HG03457 (cell line): ENCODE results near the gene PWWP2B.

Source experiments
- ATAC-seq: cut with Tn5 transposase; IDR thresholded peaks from one replicate; pipeline ENCODE4 v1.9.1; 2021; ENCODE audit warnings: moderate number of reproducible peaks; ENCODE audit not compliant: unreplicated experiment

Gene PWWP2B

GRCh38 chr10:132363376-132363775, 33.6 kb upstream of the PWWP2B start:
- ATAC-seq, result no peak

DNA sequence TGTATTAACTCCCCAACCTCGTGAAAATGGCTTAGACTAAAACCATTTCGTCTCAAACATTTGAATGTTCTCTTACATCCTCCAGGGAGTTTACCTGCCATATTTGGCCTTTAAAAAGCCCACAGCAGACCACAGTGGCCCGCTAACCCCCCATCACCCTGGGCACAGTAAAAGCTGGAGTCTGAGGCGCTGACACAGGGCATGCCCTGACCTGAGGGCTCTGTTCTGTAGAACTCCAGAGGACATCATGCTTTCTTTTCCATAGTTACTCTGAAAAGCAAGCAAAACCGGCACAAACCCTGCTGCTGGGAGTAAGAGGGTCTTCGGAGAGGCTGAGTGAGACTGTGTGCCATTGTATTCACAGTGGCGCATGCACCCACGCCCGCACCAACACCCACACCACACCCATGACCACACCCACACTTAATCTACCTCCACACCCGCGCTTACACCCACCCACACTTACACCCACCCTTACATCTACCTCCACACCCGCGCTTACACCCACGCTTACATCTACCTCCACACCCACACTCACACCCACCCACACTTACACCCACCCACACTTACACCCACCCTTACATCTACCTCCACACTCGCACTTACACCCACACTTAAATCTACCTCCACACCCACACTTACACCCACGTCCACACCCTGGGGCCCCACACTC, 32.9 kb upstream of the PWWP2B start:
- no peak for ATAC-seq

DNA sequence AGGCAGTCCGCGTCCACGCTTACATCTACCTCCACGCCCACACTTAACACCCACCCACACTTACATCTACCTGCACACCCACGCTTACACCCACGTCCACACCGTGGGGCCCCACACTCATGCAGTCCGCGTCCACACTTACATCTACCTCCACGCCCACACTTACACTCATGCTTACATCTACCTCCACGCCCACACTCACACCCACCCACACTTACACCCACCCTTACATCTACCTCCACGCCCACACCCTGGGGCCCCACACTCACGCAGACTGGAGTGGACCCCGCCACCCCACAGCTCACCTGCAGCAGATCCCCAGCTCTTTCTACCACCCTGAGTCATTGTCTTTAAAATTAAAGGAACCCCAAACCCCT, 32.4 kb upstream of the PWWP2B start:
- ATAC-seq, result no peak

- ATAC-seq, result no peak
Observed at GRCh38 chr10:132365102-132365501, 31.9 kb upstream of the PWWP2B start.

DNA sequence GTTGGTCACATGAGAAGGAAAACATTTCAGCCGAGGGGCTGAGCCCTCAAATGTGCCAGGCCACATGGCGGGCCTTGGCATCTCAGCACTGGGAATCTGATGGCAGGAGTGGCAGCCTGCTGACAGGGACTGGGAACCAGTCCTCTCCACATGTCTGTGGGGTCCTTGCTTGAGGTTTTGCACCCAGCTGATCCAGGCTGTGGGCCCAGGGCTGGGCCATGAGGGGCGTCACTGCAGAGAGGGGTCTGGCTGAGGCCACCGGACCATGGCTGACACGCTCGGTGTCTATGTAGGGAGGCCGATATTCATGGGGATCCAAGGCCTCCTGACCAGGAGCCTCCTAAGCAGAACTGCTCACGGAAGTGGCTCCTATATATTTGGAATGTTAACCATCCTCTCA, 31.0 kb upstream of the PWWP2B start:
- ATAC-seq, result no peak

DNA sequence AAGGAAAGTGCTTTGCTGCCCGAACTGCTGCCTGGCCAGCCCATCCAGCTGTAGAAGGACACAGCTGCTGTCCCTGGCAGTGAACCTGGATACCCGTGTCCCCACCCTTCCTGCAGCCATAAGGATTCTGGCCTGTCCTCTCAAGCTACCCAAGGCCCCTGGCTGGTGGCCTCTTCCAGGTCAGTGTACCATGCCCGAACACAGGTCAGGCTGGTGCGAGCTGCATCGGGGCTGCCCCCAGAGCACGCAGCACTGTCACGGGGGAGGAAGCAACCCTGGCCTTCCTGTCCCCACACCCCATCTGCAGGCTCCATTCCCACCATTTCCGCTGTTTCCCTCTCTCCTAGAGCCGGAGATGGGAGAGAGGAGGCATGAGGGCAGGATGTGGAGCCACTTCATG, 30.5 kb upstream of the PWWP2B start:
- no peak for ATAC-seq

- no peak for ATAC-seq
Observed at GRCh38 chr10:132368391-132368790, 28.6 kb upstream of the PWWP2B start.

DNA sequence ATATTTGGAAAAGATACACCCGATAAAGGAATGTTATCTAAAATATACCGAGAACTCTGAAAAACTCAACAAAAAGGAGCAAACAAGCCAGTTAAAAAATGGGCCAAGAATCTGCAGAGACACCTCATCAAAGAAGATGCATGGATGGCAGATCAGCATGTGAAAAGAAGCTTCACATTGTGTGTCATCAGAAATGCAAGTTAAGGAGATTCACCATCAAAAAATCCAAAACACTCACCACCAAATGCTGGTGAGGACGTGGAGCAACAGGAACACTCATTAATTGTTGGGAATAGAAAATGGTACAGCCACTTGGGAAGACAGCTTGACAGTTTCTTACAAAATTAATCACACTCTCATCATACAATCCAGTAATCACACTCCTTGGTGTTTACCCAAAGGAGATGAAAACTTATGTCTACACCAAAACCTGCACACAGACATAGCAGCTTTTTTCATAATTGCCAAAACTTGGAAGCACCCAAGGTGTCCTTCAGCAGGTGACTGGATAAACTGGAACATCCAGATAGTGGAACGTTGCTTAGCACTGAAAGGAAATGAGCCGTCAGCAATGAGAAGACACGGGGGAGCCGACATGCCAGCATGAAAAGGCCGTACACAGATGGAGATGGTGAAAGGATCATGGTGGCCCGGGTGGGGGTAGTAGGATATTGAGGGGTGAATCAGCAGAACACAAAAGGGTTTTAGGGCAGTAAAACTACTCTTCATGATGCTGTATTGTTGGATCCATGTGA, 27.9 kb upstream of the PWWP2B start:
- ATAC-seq, result no peak

DNA sequence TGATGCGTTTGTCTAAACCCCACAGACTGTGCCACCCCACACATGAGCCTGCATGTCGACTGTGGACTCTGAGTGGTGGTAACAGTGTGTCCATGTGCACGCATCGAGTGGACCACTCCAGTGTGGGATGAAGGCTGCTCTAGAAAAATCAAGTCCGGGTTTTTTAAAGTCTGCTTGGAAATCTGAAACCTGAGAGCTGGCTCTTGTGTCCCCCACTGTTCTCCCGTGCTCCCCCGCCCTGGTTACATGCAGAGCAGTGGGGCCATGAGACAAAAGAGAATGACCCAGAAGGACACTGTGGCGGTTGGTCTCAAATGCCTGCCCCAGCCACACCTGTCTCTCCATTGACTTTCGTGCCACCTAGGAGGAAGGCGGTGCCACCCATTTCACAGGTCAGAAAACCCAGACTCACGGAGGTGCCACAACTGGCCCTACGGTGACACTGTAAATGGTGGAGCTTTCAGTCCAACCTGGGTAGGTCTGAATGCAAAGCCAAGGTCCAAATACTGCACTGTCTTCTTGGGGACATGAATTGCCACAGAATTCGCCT, 27.3 kb upstream of the PWWP2B start:
- ATAC-seq, result no peak

- ATAC-seq, result no peak
Observed at GRCh38 chr10:132370426-132371340, 26.3 kb upstream of the PWWP2B start.

GRCh38 chr10:132371641-132372081, 25.3 kb upstream of the PWWP2B start:
- no peak for ATAC-seq

DNA sequence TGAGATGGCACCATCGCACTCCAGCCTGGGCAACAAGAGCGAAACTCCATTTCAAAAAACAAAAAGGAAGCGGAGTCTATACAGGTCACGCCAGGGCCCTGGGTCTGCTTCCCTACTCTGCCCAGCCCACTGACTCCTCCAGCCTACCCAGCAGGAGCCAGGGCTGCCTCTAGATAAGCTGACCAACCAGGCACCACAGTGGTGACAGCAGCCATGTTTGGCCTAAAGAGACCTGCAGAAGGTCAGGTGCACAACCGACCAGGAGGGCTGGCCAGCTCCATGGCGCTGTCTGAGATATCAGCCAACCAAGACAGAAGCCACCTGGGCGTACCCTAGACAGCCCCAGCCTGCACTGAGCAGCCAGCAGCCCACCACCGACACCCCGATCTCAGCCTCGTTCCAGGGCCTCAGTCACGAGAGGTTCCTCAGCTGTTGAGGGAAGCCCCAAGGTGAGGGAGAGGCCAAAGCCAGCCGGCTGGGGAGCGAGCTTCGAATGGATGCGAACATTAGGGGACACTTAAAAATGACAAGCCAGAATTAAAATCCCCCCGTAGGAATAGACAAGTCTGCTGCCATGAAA, 24.4 kb upstream of the PWWP2B start:
- ATAC-seq, result no peak

GRCh38 chr10:132373241-132373955, 23.6 kb upstream of the PWWP2B start:
- no peak for ATAC-seq

DNA sequence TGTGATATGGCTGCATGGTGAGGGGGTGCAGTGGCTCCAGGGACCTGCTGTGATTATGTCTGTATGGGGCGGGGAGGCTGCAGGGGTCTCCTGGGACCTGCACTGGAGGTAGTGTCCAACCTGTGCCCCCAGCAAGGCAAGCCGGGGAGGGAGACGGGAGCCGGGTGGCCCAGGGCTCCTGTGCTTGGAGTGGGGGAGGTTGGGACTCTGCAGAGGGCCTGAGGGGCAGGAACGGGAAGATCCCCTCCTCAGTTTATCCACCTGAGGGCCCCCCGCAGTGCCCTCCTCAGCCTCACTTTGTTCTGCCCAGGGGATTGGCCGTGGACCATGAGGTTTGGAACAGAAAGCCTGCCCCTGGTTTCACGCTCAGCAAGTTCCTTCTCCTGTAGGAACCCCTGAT, 22.8 kb upstream of the PWWP2B start:
- no peak for ATAC-seq

DNA sequence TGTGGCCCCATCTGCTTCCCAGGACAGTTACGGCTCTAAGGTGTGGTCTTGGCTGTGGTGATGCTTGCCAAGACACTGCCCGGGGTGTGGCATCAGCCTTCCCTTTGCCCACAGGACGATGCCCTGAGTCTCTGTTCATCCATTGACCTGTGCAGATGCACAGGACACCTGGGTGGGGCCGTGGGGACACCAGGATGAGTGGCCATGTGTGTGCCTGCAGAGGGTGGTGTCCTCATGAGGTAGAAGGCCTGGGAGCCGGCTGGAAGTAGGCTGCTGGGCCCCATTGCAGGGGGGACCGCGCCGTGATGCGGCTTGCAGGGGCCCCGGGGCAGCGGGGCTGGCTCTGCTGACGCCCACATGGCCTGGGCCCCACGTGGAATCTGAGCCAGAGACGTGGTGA, 22.4 kb upstream of the PWWP2B start:
- ATAC-seq, result no peak

- no peak for ATAC-seq
Observed at GRCh38 chr10:132375116-132375794, 21.7 kb upstream of the PWWP2B start.

GRCh38 chr10:132375795-132376297, 21.2 kb upstream of the PWWP2B start:
- no peak for ATAC-seq

DNA sequence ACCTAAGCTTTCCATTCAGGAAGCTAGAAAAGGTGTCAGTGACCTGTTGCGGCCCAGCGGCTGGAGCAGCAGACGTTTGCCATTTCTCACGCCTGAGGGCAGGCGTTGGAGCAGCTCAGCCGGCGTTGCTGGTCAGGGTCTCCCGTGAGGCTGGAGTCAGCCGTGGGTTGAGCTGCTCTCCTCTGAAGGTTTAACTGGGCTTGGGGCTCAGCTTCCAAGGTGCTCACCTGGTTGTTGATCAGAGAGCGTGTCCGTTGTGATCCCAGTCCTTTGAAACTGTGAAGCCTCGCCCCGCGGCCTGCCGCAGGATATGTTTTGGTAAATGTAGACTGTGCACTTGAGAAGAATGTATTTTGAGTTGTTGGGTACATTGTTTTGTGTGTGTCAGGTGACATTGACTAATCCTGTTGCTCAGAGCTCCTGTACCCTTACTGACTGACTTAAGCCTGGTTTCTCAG, 20.6 kb upstream of the PWWP2B start:
- no peak for ATAC-seq

DNA sequence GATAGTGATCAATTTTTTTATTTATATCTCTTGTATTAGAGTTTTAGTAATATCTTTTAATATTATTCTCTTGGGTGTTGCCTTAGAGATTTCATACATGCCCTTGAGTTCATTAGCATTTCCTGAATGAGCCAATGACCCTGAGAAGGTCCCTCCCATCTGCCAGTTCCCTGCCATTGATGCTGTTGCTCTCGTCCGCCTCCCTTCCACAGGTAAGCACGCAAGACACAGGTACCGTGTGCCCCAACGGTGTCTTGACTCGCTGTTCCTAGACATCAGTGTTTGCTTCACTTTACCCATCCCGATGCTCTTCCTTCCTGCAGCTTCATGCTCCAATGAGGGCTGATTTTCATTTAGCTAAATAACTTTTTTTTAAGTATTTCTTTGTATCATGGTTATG, 19.7 kb upstream of the PWWP2B start:
- ATAC-seq, result no peak
